GM21723 (cell line): ENCODE results near the gene LHFPL2.

Source experiments
- ATAC-seq: cut with Tn5 transposase; IDR thresholded peaks from one replicate; pipeline ENCODE4 v1.9.1; 2021; ENCODE audit warnings: mild to moderate bottlenecking, moderate library complexity; ENCODE audit not compliant: unreplicated experiment

The LHFPL2 gene

DNA sequence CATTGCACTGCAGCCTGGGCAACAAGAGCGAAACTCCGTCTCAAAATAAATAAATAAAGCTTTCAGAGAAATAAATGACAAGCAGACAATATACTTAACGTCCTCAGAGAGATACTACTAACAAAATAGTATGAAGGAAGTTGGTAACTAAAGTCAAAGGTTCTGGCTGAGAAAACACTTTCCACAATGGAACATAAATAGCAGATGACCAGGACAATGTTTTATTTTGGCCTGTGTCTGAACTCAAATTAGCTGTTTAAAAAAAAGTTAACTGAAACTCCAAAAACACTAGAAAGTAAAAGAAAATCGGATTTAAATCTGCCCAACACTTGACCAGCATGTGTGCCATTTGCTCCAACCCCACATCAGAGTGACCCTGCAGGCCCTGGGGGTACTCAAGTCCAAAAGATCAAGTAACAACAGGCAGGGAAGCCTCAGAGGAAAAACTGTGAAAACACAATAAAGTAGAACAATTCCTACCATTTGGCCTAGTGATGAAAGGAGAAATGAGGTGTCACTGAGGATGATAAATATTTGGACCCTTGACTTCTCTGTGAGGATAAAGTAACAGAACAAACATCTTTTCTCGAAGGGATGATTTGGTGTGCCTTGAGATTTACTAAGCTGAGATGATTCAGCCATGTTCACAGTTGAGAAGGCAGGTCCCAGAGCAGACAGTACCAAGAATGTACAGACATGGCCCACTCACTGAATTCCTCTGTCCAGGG, 47.7 kb downstream of the LHFPL2 start:
- ATAC-seq, result no peak

DNA sequence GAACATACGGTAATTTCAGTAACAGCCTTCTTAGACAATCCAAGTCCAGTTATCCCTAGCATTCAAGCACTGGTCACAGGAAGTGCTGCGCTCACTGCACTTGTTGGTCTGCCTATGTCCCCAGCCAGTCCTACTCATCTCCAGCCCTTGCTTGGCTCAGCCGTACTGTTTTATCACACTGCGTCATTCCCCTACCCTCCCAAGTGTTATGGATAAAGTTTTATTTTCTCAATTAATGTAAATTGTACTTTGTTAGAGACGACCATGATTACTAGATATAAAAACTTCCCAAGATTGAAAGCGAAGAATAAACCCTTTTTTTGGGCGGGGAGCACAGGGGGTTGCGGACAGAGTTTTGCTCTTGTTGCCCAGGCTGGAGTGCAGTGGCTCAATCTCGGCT, 49.6 kb downstream of the LHFPL2 start:
- ATAC-seq, result no peak

DNA sequence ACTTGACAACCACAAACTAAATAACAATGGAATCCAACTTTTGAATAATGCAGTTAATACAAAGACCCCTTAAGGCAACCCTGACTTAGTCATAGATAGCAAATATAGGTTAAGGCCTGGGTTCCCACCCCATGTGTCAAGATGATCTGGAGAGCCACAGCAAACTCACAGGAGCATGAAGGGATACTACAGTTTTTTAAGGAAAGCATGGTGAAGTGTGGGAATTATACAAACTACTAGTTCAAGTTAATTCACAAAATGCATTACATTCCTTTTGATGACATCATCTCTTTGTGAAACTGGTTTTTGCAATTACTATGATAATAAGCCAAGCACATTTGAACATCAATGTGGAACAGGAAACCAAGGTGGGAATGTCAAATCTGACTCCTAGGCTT, 50.6 kb downstream of the LHFPL2 start:
- no peak for ATAC-seq

DNA sequence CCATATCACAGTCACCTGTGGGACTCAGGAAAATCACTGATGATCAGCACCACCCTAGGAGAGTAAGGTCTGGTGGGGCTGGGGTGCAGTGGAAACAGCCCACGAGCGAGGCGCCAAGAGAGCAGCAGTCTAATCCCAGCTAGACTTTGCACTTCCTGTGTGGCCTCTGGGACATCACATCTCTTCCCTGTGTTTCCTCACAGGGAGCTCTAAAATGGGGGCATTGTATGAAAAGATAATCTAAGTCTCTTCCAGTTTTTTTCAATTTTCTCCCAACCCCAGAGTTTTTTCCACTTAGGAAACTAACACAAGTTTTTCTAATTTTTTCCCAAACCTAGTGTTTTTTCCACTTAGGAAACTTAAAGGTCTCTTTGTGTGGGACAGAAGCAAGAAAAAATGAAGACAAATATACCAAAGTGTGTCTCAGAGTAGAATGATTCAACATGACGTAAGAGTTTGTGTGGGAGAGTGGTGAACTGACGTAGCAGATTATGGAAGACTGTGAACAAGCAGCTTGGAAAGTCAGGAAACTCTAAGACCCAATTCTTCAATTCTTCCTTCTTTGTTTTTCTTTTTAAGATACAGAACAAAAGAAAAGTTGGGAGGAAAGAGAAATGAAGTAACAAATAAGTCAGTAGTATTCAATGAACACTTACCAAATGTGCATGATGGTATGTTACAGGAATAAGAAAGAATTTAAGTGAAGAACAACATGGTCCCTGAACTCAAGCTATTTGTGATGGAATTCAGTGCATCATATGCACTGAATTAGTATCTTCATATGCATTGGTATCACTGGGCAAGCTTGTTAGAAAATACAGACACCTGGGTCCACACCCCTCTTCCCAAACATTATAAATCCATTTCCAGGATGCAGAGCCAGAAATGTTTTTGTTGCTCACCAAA, 51.3 kb downstream of the LHFPL2 start:
- ATAC-seq, result no peak

DNA sequence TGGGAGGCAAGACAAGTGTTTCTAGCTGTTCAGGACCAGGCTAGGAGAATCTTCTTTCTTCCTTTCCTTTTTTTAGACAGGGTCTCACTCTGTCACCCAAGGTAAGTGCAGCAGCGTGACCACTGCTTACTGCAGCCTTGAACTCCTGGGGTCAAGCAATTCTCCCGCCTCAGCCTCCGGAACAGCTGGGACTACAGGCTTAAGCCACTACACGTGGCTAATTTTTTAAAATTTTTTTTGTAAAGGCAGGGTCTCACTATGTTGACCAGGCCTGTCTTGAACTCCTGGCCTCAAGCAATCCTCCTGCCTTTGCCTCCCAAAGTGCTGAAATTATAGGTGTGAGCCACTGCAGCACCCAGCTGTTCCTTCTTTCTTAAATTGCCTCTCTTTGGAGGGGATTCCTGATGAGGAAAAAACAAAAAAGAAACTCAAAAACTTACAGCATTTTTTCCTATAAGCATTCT, 53.1 kb downstream of the LHFPL2 start:
- no peak for ATAC-seq

DNA sequence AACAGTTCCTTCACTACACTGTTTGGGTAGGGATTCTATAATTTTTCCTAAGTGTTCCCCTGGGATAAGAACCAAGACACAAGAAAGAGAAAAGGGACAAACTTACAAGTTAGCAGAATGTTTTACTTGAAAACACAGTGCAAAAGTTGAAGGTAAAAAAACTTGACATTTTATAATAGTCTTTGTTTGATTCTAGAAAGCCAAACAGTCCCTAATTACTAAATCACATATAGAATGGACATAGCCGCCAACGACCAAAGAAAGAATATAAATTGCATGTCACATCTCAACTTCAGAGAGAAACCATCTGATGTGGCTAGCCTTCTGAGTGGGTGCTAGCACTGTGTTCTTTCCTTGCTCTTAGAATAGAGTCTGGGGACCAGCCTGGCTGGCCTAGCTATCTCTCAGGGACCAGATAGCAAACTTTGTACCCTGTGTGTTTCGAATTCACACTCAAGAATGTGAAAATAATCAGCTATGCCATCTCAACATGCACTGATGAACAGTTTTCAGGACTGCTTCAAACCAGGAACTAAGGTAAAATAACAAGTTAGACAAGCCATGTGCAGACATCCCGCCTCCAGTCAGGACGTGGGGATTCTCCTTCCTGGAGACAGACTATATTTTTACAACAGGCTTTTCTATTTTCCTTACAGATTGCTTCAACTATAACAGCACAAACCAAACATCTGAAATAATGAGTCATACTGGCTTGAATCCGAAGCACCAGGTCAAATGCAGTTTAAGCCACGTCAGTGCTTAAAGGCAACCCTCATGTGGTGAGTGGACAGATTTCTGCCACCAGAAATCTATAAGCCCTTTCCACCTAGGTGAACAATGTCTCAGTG, 53.7 kb downstream of the LHFPL2 start:
- no peak for ATAC-seq

DNA sequence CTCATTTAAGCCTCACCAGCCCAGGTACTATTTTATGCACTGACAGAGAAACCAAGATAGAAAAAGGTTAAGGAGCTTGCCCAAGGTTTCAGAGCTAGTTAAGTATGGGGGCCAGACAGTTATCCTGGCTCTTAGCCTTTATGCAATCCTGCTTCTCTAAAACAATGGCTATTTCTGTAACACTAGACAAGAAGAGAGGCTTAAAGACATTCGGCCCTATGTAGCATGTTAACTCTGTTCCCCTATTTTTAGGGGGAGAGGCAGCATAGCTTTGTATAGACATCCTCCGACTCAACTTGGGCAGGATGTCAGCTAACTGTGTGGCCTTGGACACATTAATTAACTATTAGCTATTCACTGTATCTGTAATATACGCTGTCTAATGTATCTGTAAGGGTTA, 54.6 kb downstream of the LHFPL2 start:
- no peak for ATAC-seq

DNA sequence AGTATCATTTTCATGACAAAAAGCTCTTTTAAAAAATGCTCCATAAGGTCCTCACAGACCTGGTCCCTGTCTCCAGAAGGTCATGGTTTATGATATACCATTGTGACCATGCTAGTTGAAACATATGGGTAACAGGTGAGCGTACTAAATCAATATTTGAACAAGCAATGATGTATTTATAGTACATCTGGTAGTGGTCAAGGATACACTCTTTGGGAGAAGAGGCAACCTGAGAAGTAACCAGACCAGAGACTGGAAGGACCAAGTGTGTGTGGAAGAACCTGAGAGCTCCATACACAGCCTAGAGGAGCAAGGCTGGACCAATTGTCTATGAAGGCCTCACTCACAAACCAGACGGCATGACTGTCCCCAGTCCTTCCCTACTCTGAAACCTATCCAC, 55.1 kb downstream of the LHFPL2 start:
- no peak for ATAC-seq

DNA sequence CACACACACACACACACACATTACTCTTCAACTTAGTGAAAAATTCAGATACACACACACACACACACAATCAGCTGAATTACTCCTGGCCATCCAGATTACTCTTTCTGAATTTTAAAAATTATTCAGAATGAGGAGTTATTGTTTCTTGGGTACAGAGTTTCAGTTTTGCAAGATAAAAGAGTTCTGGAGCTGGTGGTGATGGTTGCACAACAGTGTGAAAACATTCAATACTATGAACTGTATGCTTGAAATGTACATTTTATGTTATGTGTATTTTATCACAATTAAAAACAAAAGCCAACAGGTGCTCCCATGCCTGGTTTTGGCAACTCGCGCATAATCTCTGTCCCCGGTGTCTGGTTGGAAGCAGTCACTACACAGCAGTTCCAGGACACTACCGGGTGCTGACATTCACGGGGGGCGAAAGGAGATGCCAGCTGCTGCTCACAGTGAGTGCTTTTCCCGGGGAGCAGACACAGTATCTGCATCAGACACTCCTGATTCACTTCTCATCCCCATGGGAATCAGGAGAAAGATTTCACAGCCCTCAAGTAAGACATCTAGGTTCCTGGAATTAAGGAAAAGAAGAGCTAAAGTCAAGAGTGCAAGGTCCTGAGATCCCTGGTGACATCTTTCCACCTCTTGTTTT, 55.7 kb downstream of the LHFPL2 start:
- no peak for ATAC-seq

DNA sequence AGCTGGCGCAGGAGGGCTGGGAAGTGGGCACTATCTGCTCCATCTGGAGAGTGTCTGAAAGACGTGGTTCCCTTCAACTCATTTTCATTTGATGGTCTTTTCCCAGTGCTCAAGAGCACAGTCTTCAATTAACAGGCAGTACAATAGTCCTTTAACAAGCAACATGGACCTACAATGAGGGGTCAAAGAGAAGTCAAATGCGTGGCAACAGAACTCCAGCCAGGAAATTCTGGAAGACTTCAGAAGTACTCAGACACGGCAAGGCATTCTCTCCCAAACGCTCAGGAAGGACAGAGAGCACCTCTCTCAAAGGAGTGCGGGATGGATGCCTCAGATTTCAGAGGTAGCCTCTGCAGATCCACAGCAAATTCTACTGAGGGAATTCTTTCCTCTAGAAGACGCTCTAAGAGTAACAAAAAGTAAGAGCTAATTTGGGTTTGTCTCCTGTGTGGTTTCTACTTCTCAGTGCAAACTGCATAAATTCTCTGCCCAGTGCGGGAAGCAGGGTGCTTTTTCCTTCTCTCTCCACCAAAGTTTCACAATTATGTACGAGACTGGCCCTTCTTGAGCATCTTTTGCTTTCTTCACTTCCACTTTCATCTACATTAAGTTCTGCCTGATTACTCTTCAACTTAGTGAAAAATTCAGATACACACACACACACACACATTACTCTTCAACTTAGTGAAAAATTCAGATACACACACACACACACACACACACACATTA, 56.4 kb downstream of the LHFPL2 start:
- ATAC-seq, result peak; percentile 73

DNA sequence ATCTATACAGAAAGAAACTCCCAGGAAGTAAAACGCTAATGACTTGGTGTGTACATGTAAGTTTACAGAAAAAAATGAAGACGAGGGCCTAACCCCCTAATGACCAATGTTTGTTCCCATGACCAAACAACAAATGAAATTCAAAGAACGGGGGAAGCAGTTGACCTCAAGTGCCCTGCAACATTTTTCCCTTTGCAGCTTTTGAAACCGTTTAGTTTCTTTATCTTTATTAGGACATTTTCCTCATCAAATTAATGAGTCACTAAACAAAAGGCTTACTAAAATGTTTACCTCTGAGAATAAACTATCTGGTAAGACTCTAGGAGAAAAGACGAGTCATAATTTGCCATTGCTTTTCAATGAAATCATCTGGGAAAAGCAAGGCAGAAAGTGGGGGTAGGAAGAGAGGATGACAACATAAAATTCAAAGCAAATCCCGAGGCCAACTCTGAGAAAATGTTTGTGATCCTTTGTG, 57.4 kb downstream of the LHFPL2 start:
- ATAC-seq, result no peak

DNA sequence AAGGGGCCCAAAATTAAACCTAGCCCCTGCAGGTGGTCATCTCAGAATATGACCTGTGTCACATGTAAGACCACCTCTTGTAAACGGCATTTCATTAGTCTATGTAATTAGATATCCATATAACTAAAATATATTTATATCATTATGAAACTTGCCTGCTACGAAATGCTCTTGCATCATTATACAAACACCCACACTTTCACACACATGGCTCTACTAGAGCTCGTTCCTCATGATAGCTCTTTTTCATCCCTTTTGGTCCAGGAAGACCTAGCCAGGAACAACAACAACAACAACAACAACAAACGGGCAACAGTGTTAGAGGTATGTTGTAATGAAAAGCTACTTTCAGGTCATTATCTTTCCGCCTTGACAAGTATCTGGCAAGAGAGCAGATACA, 58.6 kb downstream of the LHFPL2 start:
- no peak for ATAC-seq

DNA sequence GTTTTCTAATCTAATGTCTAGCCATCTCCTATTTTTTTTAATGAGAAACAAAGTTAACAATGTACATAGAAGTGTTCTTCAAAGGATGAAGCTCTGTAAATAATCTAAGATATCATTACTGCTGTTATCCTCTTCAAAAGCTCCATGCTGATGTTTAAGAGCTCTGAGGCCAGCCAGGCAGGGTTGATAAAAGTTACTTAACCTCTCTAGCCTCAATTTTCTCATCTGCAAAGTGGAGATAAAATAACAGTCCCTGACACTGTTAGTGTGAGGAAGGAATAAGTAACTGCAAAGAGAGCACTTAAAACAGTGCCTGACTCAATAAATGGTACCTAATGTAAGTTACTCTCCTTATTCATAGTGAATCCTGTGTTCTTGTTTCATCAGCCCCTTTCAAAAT, 60.1 kb downstream of the LHFPL2 start:
- ATAC-seq, result no peak

DNA sequence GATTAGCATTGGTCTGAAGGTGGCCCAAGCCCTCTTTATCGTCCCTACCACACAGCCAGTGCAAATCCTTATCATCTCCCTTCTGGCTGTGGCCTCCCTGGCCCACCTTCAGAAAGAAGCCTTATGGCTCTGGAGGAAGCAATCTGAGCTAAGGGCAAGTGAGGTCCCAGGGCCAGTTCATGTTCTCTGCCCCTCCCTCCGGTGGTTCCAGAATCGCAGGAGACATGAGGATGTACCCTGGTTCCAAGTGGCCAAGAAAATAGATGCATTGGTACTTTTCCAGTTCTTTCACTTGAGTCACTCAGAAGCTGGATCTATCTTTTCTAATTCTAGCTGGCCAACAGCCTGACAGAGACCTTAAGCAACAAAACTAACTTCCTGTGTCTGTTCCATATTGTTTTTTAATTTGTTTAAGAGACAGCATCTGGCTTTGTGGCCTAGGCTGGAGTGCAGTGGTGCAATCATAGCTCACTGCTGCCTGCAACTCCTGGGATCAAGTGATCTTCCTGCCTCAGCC, 60.7 kb downstream of the LHFPL2 start:
- ATAC-seq, result no peak

DNA sequence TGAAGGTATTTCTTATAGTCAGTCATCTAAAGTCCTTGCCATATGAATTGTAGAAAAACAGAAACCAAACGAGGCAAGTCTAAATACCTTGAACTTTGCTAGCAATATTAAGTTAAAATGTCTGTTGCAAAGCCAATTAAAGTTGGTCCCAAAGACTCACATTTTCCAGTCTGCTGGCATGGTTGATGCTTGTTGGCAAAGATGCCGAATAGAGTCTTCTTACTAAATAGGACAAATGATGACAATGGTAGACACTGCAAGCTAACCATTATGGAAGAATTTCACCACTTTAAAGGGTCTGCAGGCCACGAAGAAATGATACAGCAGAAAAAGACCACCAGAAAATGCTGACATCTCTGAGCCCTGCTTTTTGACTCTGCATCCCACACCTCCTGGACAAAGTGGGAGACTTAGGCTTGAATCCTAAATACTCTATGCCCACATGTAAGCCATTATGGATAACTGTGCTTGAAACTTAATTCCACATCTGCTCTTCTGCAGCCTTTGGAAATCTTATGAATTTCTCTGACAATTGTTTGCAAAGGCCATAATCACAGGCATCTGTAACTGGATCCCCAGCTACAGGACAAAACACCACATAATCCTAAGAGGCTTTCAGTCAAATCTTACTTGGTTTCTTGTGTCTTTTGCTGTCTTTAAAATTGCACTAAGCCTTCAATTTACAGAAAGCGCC, 61.3 kb downstream of the LHFPL2 start:
- ATAC-seq, result no peak

DNA sequence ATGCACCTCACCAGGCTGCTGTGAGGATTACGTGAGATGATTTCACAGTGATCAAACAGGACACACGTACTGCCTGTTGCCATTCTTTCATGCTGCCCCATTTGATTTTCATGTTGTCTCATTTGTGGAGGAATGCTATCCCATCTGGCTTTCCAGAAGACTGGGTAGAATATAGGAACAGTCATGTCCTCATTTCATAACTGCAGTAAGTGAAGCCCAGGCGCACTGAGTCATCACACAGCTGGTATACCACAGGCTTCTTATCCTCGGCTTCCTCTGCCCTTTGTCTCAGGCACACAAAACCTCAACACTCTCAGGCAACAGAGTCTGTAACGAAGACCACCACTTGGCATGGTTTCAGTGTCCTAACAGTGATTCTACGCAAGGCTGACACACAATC, 62.3 kb downstream of the LHFPL2 start:
- ATAC-seq, result no peak

DNA sequence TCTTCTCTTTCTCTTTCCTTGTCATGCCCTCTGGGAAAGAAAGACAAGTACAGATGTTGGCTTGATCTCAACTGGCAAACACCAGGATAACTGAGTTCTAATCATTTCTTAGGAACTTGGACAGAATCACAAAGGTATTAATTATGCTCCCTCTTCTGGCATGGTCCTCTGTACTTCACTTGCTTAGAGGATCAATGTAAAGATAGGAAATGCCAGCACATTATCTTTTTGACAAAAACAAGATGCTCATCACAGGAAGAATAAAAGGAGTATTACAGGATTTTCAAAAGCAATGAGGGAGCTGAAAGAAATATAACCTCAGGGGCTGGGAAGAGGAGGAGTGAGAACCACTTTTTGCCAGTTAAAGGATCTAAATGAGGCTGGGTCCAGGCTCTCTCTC, 70.6 kb downstream of the LHFPL2 start:
- no peak for ATAC-seq

DNA sequence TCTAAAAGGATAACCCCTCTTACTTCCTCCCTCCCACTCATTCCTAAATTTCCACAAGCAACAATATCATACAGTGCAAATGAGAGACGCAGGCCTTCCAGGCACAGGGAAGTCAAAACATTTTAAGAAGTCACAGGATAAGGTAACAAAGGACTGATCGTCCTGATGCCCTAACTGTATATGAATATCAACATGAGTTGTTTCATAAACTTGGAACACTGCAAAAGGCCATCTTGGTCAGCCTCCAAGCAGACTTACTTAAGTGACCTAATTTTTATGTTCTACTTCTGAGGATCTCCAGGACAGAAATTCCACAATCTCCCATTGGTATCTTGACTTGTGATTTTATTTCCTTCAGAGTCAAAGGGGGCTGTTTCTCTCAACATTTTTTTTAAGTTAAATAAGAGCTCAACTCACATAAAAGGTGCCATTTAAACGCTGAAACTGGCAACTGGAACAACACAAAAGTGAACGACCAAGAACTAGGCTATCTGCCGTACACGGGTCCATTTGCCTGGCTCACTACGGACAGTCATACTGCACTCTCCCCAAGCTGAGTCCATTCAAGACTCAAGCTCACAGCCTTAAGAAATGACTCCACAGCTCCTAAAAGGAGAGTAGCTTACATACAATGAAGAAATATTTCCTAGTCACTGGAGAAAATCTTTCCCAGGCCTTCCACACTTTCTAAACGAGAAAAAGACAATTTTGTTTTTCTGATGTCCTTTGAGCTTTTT, 71.3 kb downstream of the LHFPL2 start:
- no peak for ATAC-seq
